ENCODE results near the gene RAB25. TPM values are rescaled to one million over a fixed set of nuclear protein-coding genes. Genes with fewer than 3 reads are reported as not detected.
"Not testable (repeated sequence)": the region's sequence is repeated elsewhere in the genome, so short reads cannot be mapped to it uniquely, and the experiment has no call there.

RAB25 gene
- total and polyA plus RNA-seq, 8 donors: 57.6 to 148 (median 66.4) TPM

- H3K9me3 ChIP-seq: no peaks in the 10 kb centered on the region
- peak overlapping the region; percentile 95 to 96 for H3K27ac ChIP-seq
- intact Hi-C loops (cut with DNase I): no loop called here
- H3K27me3 ChIP-seq: peaks cover 0 to 73% of the 10 kb centered on the region in 2 donors
- peaks cover 45 to 76% of the 10 kb centered on the region in 2 donors for H3K4me1 ChIP-seq
- ATAC-seq (peak; percentile 22), DNase-seq (peak; percentile 67 to 82 (median 75))
- H3K36me3 ChIP-seq: peaks cover 0 to 2% of the 10 kb centered on the region in 2 donors
- H3K4me3 ChIP-seq: peak overlapping the region; percentile 90 to 100
- TF ChIP-seq CTCF (IDR thresholded peaks at IDR 0.05): no peak
Observed at GRCh38 chr1:156115514-156116374, 54.8 kb downstream of the RAB25 start.

- Histone ChIP-seq H3K27me3 (peaks cover 0 to 70% of the 10 kb centered on the region in 2 donors), H3K4me3 (peak overlapping the region; percentile 90 to 100), H3K27ac (peak overlapping the region; percentile 95 to 96), H3K4me1 (peaks cover 52 to 86% of the 10 kb centered on the region in 2 donors)
- H3K9me3 ChIP-seq; ATAC-seq; intact Hi-C loops (cut with DNase I); DNase-seq; H3K36me3 ChIP-seq: not testable (repeated sequence)
Observed at GRCh38 chr1:156116731-156117130, 55.8 kb downstream of the RAB25 start.

- peaks cover 0 to 3% of the 10 kb centered on the region in 2 donors for H3K36me3 ChIP-seq
- H3K4me3 ChIP-seq: peak overlapping the region; percentile 90 to 100
- peak overlapping the region; percentile 96 to 98 for H3K27ac ChIP-seq
- H3K27me3 ChIP-seq: peaks cover 0 to 71% of the 10 kb centered on the region in 2 donors
- ATAC-seq (no peak), DNase-seq (no peak)
- intact Hi-C loops (cut with DNase I): no loop called here
- H3K9me3 ChIP-seq: no peaks in the 10 kb centered on the region
- no peak for TF ChIP-seq CTCF (IDR thresholded peaks at IDR 0.05)
- peaks cover 58 to 94% of the 10 kb centered on the region in 2 donors for H3K4me1 ChIP-seq
Observed at GRCh38 chr1:156117414-156118176, 56.6 kb downstream of the RAB25 start.

GRCh38 chr1:156118177-156118868, 57.4 kb downstream of the RAB25 start:
- peak; percentile 7 for ATAC-seq
- Histone ChIP-seq H3K9me3 (no peaks in the 10 kb centered on the region), H3K4me1 (peaks cover 65 to 98% of the 10 kb centered on the region in 2 donors), H3K27me3 (peaks cover 0 to 66% of the 10 kb centered on the region in 2 donors), H3K4me3 (peak overlapping the region; percentile 90 to 100), H3K36me3 (peaks cover 0 to 3% of the 10 kb centered on the region in 2 donors), H3K27ac (peak overlapping the region; percentile 93 to 98)
- peak in 2 of 4 donors; percentile 64 to 78 for DNase-seq
- no peak for TF ChIP-seq CTCF (IDR thresholded peaks at IDR 0.05)
- intact Hi-C loops (cut with DNase I): no loop called here

GRCh38 chr1:156119503-156120209, 58.7 kb downstream of the RAB25 start:
- no peak for ATAC-seq
- peak overlapping the region in 1 of 2 donors; percentile 90 for H3K4me3 ChIP-seq
- intact Hi-C loops (cut with DNase I): no loop called here

More at GRCh38 chr1:156119503-156120209, 58.7 kb downstream of the RAB25 start:
- peak overlapping the region; percentile 93 to 98 for H3K27ac ChIP-seq
- H3K4me1 ChIP-seq: peaks cover 67 to 100% of the 10 kb centered on the region in 2 donors
- peaks cover 0 to 3% of the 10 kb centered on the region in 2 donors for H3K36me3 ChIP-seq
- H3K9me3 ChIP-seq: no peaks in the 10 kb centered on the region
- TF ChIP-seq CTCF (IDR thresholded peaks at IDR 0.05): no peak
- peaks cover 0 to 57% of the 10 kb centered on the region in 2 donors for H3K27me3 ChIP-seq
- DNase-seq: no peak
